ENCODE data around the gene PPP6R3.

Gene PPP6R3

DNA sequence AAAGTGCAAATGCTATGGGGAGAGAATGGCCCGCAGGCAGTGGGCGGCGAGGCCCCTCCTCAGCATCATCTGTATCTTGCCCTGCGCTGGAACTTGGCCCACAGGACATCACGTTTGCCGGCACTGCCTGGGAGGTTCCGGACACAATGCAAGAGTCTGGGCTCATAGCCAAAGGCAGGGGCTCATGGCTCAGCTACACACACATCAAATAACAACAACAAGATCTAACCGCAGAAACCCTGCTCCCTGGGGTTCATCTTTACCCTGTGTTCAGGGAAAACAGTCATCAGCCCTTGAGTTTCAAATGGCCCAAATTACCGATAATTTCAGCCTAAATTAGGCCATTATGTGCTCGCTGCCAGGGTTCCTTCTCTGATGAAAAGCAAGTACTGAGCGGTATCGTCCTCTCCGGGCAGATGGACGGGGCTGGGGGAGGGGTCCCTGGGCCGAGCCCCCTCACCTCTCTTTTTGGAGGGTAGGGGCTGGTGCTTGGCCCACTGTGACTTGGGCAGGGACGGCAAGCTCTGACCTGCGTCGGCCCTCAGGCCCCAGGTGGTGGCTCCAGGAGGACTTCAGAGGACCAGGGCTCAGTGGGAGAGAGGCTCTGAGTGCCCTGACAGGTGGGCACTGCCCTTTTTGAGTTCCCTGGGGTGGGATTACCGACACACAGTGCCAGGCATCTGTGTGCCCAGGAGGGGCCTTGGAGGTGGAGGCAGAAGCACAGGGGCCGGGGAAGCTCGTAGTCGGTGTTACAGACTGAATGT is 198.8 kb downstream of the PPP6R3 start:
- DNase-seq (ENCODE audit: low read depth) = no peak
- no peak overlapping the region for H3K4me3 ChIP-seq (ENCODE audit: low read depth, low read length)
- TF ChIP-seq, protein P1, sequence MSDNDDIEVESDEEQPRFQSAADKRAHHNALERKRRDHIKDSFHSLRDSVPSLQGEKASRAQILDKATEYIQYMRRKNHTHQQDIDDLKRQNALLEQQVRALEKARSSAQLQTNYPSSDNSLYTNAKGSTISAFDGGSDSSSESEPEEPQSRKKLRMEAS (IDR thresholded peaks at IDR 0.05; ENCODE audit: low read depth, low read length) = no peak
- TF ChIP-seq CTCF (IDR thresholded peaks at IDR 0.05; ENCODE audit: low read depth, low read length) = no peak
- no peak for TF ChIP-seq MYC (IDR thresholded peaks at IDR 0.05; ENCODE audit: low read depth, low read length)
- no peak for TF ChIP-seq POLR2A (IDR thresholded peaks at IDR 0.05; ENCODE audit: extremely low read depth, insufficient read length)

GRCh38 chr11:68660066-68660810 is 199.7 kb downstream of the PPP6R3 start:
- DNase-seq (ENCODE audit: low read depth) = no peak
- TF ChIP-seq POLR2A (IDR thresholded peaks at IDR 0.05; ENCODE audit: extremely low read depth, insufficient read length) (no peak), CTCF (IDR thresholded peaks at IDR 0.05; ENCODE audit: low read depth, low read length) (no peak), MYC (IDR thresholded peaks at IDR 0.05; ENCODE audit: low read depth, low read length) (no peak)
- TF ChIP-seq, protein P1 (IDR thresholded peaks at IDR 0.05; ENCODE audit: low read depth, low read length) = no peak
- no peak overlapping the region for H3K4me3 ChIP-seq (ENCODE audit: low read depth, low read length)

DNA sequence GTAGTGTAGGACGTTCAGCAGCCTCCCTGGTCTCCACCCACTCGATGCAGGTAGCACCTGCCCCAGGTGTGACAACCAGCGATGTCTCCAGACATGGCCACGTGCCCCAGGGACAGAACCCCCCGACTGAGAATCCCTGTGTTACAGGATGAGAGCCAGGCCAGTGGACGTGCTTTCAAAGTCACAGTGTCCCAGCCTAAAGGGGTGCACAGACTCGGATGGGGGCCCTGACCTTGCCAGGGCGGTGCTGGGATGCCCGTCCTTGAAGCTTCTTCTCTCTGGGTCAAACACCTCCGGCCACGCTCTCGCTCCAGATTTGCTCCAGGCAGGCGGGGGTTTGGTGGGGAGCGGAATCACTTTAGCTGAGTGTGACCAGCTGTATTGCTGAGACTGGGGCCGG is 200.5 kb downstream of the PPP6R3 start:
- no peak for DNase-seq (ENCODE audit: low read depth)
- H3K4me3 ChIP-seq (ENCODE audit: low read depth, low read length) = no peak overlapping the region
- TF ChIP-seq POLR2A (IDR thresholded peaks at IDR 0.05; ENCODE audit: extremely low read depth, insufficient read length) (no peak), MYC (IDR thresholded peaks at IDR 0.05; ENCODE audit: low read depth, low read length) (no peak), CTCF (IDR thresholded peaks at IDR 0.05; ENCODE audit: low read depth, low read length) (no peak)
- TF ChIP-seq, protein P1 (IDR thresholded peaks at IDR 0.05; ENCODE audit: low read depth, low read length) = no peak

DNA sequence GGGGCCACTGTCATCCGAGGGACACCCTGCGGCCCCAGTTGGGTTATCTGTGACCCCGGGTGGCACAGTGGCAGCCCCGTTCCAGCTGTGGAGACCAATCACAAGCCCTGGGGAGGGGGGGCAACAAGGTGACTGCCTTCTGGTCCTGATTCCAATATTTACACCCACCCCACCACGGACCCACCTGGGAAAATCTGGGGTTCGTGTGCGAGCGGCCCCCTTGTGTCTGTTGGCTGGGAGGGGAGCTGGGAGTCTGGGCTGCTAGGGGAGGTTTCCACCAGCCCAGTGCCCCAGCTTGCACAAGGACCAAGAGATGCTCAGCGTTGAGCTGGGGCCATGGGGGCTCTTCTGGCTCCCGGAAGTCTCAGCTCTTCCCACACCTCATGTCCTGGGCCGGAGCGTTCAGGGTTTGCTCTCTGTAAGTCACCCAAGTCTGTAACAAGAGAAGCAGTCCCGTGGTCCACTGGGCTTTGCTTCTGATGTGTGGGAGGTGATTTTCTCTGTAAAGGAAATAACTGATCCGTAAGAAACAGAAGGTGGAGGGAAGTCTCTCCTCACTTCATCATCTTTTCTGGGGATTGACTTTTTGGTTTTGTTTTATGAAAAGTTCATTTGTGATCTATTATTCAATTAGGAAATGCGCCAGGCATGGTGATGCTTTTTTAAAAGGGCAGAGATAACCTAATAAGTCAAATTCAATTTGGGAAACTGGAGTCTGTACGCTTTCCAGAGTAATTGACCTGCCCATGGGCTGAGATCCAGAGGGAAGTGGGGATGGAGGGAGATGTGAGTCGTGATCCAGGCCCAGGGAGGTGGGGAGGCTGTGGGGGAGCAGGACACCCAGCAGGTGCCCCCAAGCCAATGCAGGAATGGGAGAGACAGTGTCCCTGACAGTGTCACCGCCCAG is 201.4 kb downstream of the PPP6R3 start:
- DNase-seq (ENCODE audit: low read depth) = no peak
- no peak overlapping the region for H3K4me3 ChIP-seq (ENCODE audit: low read depth, low read length)
- TF ChIP-seq POLR2A (IDR thresholded peaks at IDR 0.05; ENCODE audit: extremely low read depth, insufficient read length) (no peak), CTCF (IDR thresholded peaks at IDR 0.05; ENCODE audit: low read depth, low read length) (no peak), MYC (IDR thresholded peaks at IDR 0.05; ENCODE audit: low read depth, low read length) (no peak)
- TF ChIP-seq, protein P1 (IDR thresholded peaks at IDR 0.05; ENCODE audit: low read depth, low read length) = no peak

GRCh38 chr11:68663482-68664010 is 203.0 kb downstream of the PPP6R3 start:
- no peak for TF ChIP-seq POLR2A (IDR thresholded peaks at IDR 0.05; ENCODE audit: extremely low read depth, insufficient read length)
- TF ChIP-seq, protein P1 (IDR thresholded peaks at IDR 0.05; ENCODE audit: low read depth, low read length) = no peak
- no peak for TF ChIP-seq MYC (IDR thresholded peaks at IDR 0.05; ENCODE audit: low read depth, low read length)
- no peak for TF ChIP-seq CTCF (IDR thresholded peaks at IDR 0.05; ENCODE audit: low read depth, low read length)
- no peak overlapping the region for H3K4me3 ChIP-seq (ENCODE audit: low read depth, low read length)
- no peak for DNase-seq (ENCODE audit: low read depth)
